Bronchial epithelial cell (primary cell): ENCODE measurements around the gene ARIH1. TPM values are rescaled to one million over a fixed set of nuclear protein-coding genes. Genes with fewer than 3 reads are reported as not detected.

Source experiments
- DNase-seq: peaks from one replicate; pipeline ENCODE4 v3.0.0-alpha.2; 2010; ENCODE audit warnings: low read depth
- FAIRE-seq: peaks from 2 replicates; lab custom pipeline; 2011; peaks lifted over from hg19 to GRCh38; lab: Jason Lieb, UNC
- H3K27me3 ChIP-seq: 2 replicates; pipeline ENCODE4 v1.5.1; 2011; ENCODE audit warnings: low read length; ENCODE audit not compliant: control insufficient read depth, insufficient read depth
- H3K36me3 ChIP-seq: 2 replicates; pipeline ENCODE4 v1.5.1; 2011; ENCODE audit warnings: low read length; ENCODE audit not compliant: control insufficient read depth, insufficient read depth
- H3K4me3 ChIP-seq: 2 replicates; pipeline ENCODE4 v1.5.1; 2011; ENCODE audit warnings: mild to moderate bottlenecking, low read depth, low read length, control low read depth
- total RNA-seq: library from RNA; depleted of rRNA; stranded (reverse); fragments of >200 nt; gene quantifications from 2 replicates; pipeline ENCODE4 v1.2.1, GENCODE V29; 2014
- TF ChIP-seq, protein P1 (sequence below): IDR thresholded peaks from 2 replicates; pipeline ENCODE4 v1.5.1; 2011; ENCODE audit warnings: mild to moderate bottlenecking, moderate library complexity, low read length, control low read depth, inconsistent platforms; ENCODE audit not compliant: insufficient read depth, severe bottlenecking

ARIH1 gene
- total RNA-seq, 1 donor from 2014 or later, result 24.7 TPM

DNA sequence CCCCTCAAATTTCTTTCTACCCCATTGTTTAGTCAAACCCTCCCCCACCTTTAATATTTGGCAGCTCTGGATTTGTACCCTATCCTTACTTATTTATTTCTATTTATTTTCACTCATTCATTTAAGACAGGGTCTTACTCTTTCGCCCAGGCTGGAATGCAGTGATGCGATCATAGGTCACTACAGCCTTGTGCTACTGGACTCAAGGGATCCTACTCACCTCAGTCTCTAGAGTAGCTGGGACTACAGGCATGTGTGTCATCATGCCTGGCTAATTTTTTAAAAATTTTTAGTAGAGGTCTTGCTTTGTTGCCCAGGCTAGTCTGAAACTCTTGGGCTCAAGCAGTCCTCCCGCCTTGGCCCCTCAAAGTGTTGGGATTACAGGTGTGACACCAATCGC lies 35.4 kb downstream of the ARIH1 start:
- TF ChIP-seq, protein P1, sequence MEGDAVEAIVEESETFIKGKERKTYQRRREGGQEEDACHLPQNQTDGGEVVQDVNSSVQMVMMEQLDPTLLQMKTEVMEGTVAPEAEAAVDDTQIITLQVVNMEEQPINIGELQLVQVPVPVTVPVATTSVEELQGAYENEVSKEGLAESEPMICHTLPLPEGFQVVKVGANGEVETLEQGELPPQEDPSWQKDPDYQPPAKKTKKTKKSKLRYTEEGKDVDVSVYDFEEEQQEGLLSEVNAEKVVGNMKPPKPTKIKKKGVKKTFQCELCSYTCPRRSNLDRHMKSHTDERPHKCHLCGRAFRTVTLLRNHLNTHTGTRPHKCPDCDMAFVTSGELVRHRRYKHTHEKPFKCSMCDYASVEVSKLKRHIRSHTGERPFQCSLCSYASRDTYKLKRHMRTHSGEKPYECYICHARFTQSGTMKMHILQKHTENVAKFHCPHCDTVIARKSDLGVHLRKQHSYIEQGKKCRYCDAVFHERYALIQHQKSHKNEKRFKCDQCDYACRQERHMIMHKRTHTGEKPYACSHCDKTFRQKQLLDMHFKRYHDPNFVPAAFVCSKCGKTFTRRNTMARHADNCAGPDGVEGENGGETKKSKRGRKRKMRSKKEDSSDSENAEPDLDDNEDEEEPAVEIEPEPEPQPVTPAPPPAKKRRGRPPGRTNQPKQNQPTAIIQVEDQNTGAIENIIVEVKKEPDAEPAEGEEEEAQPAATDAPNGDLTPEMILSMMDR, result no peak
- no peak for DNase-seq
- H3K27me3 ChIP-seq, result no peaks in the 10 kb centered on the region
- no peak for FAIRE-seq
- no peak overlapping the region for H3K4me3 ChIP-seq
- H3K36me3 ChIP-seq, result no peaks in the 10 kb centered on the region

DNA sequence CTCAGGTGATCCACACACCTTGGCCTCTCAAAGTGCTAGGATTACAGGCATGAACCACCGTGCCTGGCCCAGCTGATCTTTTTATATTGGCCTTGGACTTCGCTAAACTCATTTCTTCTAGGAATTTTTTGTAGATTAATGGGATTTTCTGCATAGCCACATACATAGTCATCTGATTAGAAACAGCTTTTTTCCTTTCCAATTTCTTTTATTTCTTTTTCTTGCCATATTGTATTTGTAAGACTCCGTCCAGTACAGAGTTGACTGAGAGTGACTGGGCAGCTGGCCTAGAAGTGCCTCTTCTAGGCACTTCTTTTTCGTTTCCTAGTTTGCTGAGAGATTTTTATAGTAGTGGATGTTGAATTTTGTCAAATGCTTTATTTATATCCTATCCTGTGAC lies 37.4 kb downstream of the ARIH1 start:
- Histone ChIP-seq H3K27me3 (no peaks in the 10 kb centered on the region), H3K4me3 (no peak overlapping the region), H3K36me3 (no peaks in the 10 kb centered on the region)
- FAIRE-seq, result no peak
- TF ChIP-seq, protein P1, result no peak
- no peak for DNase-seq

DNA sequence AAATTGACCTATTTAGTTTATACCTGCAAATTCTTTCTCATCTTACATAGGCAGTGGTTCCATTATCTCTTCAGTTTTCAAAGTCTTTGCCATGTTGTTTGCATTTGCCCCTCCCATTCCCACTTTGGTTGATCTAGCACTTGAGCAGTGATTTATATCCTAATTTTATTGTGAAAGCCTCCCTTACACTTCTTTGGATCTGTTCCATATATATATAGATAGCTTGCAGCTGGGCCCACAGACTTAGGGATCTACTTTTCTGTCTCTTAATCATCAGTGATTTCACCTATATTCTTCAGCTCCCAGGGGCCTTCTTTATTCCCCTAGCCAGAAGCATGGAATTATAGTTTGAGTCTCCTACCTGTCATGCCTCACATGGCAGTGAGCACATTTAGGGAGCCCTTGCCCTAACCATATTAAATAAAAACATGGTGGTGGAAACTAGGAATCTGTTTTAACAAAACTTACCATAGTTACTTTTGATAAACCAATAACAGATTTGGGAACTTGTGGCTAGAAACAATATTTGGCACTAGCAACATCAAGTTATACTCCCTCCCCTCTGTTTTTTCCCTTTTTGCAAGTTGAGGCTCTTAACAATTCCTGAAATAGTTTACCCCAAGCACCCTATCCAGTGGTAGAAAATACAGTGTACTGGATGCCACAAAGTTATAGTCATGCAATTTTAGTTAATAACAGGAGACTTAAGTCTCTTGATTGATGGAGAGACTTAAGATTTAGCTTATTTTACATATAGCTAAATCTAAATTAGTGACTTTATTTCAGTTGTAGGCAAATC lies 41.7 kb downstream of the ARIH1 start:
- no peak overlapping the region for H3K4me3 ChIP-seq
- H3K27me3 ChIP-seq, result no peaks in the 10 kb centered on the region
- H3K36me3 ChIP-seq, result no peaks in the 10 kb centered on the region
- FAIRE-seq (no peak), DNase-seq (no peak)
- TF ChIP-seq, protein P1, result no peak

DNA sequence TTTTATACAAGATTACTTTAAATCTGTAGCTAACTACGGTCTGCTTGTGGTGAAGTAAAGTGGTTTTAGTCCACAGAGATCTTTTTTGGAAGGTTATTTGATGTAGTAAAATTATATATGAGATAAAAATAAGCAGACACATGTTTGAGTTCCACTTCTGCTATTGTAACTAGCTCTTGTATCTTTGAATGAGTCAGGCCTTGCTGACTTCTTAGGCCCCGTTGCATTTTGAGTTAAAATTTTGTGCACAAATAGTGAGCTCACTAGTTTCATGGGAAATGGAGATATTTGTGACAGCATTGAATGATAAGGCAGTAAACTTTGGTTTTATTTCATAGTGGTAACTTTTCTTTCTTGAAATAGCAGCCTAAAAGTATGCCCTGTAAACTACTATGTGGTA lies 42.6 kb downstream of the ARIH1 start:
- Histone ChIP-seq H3K27me3 (no peaks in the 10 kb centered on the region), H3K4me3 (no peak overlapping the region), H3K36me3 (no peaks in the 10 kb centered on the region)
- TF ChIP-seq, protein P1, result no peak
- DNase-seq, result no peak
- FAIRE-seq, result no peak

DNA sequence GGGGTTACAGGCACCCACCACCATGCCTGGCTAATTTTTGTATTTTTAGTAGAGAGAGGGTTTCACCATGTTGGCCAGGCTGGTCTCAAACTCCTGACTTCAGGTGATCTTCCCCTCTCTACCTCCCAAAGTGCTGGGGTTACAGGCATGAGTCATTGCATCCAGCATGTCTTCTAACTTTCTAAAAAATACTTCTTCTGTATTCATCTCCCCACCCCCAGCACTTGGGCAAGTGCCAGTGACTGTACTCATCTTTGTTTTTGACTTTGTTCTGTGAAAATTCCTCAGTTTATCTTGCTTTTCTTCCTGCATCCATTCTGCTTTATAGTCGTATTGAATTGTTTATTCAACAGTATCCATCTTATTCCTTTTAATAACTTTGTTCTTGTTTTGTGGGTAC lies 47.6 kb downstream of the ARIH1 start:
- TF ChIP-seq, protein P1, result no peak
- FAIRE-seq (no peak), DNase-seq (peak; percentile 7)
- Histone ChIP-seq H3K27me3 (no peaks in the 10 kb centered on the region), H3K4me3 (no peak overlapping the region), H3K36me3 (peaks cover 1% of the 10 kb centered on the region)
